Measurements from ENCODE around the gene DNAJC5.

- no peak for TF ChIP-seq POLR2A (IDR thresholded peaks at IDR 0.05)
- no peak for TF ChIP-seq CTCF (IDR thresholded peaks at IDR 0.05)
These were observed 8.0 kb upstream of the DNAJC5 start for GRCh38 chr20:63886921-63887320.
